ENCODE results near the gene DDX20.

Gene DDX20

DNA sequence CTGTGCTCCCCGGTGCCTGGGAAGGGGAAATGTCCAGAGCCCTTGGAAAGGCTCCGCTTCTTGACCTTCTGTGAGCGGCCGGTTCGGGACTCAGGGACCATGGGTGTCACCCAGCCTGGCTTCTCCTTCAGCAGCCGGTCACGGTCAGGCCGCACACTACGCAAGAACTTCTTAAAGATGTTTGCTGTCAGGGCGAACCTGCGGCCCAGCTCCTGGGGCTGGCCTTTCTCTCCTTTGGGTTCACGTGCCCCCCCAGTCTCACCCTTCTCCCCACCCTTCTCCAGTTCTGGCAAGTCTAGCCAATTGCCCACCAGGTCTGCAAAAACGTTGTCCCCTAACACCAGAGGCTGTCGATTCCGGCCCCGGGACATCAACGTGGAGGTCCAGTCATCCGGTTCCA is 28.6 kb upstream of the DDX20 start:
- DNase-seq (ENCODE audit: low spot score): no peak
- TF ChIP-seq, protein P1, sequence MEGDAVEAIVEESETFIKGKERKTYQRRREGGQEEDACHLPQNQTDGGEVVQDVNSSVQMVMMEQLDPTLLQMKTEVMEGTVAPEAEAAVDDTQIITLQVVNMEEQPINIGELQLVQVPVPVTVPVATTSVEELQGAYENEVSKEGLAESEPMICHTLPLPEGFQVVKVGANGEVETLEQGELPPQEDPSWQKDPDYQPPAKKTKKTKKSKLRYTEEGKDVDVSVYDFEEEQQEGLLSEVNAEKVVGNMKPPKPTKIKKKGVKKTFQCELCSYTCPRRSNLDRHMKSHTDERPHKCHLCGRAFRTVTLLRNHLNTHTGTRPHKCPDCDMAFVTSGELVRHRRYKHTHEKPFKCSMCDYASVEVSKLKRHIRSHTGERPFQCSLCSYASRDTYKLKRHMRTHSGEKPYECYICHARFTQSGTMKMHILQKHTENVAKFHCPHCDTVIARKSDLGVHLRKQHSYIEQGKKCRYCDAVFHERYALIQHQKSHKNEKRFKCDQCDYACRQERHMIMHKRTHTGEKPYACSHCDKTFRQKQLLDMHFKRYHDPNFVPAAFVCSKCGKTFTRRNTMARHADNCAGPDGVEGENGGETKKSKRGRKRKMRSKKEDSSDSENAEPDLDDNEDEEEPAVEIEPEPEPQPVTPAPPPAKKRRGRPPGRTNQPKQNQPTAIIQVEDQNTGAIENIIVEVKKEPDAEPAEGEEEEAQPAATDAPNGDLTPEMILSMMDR (IDR thresholded peaks at IDR 0.05; ENCODE audit: extremely low read depth, missing control alignments): no peak

DNA sequence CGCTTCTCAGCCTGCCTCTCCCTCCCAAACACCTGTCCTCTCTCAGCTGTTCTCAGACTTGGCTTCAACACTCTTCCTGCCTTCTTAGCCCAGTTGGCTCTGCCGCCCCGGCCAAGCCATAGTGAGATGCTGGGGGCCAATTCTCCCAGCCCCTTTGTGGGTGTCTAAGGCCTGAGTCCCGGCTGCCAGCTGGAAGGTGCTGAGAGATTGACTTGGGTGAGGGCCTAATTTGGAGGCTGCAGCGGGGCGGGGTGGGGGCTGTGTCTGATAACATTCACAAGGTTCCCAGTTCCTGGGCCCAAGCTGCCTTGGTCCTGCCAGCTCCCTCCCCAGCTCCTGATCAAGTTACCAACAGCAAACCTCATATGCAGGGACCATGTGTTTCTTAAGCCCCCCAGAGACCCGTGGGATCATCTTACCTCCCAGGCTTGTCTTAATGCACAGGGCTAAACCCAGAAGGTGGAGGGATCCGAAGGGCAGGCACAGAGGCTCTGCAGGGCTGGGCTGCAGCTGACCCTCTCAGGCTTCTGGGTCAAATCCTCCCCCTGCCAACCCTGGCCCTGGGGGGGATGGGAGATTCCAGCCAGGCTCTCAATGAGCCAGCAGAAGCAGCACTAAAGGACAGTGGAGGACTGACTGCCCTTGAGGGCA is 26.3 kb upstream of the DDX20 start:
- no peak for DNase-seq (ENCODE audit: low spot score)

DNA sequence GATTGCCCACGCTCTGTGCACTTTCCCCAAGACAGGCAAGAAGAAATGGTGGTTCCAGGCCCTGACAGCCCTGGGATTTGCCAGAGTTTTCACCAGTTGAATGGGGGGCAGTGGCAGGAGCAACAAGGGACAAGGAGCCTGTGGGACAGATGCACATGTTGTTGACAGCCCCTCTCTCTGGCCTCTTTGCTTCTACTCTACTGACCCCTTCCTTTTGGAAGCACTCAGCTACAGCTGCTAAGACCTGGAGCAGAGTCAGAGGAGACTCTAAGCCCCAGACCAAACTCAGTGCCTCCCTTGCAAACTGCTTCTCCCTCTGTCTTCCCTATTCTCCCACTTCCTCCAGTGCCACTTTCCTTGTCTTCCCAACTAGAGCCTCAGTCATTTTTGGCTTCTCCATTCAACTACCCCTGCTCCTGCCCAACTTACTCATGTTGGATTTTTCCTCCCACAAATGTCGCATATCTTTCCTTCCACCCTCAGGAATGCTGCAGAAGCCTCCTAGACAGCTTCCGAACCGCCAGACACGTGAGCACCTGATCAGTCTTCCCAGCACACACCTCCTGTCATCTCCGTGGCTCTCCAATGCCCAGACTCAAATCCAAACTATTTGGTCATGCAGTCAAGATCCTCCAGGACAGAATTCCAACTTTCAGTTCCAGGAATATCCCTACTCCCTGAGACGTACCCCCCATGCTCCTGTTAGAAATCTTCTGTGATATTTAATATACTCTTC is 25.6 kb upstream of the DDX20 start:
- no peak for DNase-seq (ENCODE audit: low spot score)
- TF ChIP-seq, protein P1 (IDR thresholded peaks at IDR 0.05; ENCODE audit: extremely low read depth, missing control alignments): no peak

More for the DNA sequence above, 26.3 kb upstream of the DDX20 start:
- TF ChIP-seq, protein P1 (IDR thresholded peaks at IDR 0.05; ENCODE audit: extremely low read depth, missing control alignments): no peak

DNA sequence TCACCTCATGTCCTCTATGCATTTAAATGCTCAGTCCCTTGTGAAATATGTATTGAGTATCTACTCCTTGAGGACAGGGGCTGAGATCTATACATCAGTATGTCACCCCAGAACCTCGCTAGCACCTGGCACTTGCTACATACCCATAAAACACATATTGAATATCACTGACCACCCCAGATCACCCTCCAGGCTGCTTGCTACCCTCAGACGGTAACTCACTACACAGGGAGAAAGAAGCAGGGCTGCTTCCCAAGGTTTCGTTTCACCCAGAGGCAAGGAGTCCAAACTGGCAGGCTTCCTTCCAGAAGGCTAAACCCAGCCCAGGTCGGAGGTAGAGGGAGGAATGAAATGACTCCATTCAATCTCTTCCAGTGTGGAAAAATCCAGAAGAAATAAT is 25.0 kb upstream of the DDX20 start:
- DNase-seq (ENCODE audit: low spot score): no peak
- TF ChIP-seq, protein P1 (IDR thresholded peaks at IDR 0.05; ENCODE audit: extremely low read depth, missing control alignments): no peak

DNA sequence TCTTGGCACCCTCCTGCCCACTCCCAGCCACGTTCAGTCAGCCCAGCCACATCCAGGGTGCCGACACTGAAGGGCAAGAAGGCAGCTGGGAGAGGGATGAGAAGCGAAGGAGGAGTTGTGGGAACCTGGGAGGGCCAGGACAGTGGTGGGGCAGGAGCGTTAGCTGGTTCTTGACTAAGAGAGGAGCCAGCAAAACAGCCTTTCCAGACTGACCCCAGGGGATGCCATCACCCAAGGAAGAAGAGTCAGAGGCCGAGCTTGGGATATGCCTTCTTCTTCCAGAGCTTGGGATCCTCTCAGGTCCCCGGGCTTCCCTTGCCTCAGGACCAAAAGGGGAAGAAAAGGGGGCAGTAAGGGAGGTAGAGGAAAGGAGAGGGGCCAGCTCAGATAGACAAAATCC is 23.7 kb upstream of the DDX20 start:
- no peak for DNase-seq (ENCODE audit: low spot score)
- TF ChIP-seq, protein P1 (IDR thresholded peaks at IDR 0.05; ENCODE audit: extremely low read depth, missing control alignments): no peak

DNA sequence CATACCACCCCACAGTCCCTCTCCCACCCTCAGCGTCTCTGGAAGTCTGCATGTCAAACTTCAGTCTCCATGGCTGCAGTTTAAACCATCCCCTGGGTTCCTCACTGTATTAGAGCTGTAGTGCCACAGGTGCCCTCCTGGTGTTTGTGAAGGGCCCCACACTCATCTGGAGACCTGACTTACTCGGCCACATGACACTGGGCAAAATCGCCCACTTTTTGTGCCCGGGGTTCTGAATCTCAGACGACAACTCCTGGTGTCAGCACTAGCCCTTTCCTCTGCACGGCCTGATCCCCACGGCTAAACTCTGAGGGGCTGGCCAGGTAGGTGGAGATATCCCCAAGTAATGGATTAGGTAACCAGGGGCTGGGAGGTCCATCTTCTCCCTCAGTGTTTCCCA is 23.0 kb upstream of the DDX20 start:
- TF ChIP-seq, protein P1 (IDR thresholded peaks at IDR 0.05; ENCODE audit: extremely low read depth, missing control alignments): no peak
- no peak for DNase-seq (ENCODE audit: low spot score)

DNA sequence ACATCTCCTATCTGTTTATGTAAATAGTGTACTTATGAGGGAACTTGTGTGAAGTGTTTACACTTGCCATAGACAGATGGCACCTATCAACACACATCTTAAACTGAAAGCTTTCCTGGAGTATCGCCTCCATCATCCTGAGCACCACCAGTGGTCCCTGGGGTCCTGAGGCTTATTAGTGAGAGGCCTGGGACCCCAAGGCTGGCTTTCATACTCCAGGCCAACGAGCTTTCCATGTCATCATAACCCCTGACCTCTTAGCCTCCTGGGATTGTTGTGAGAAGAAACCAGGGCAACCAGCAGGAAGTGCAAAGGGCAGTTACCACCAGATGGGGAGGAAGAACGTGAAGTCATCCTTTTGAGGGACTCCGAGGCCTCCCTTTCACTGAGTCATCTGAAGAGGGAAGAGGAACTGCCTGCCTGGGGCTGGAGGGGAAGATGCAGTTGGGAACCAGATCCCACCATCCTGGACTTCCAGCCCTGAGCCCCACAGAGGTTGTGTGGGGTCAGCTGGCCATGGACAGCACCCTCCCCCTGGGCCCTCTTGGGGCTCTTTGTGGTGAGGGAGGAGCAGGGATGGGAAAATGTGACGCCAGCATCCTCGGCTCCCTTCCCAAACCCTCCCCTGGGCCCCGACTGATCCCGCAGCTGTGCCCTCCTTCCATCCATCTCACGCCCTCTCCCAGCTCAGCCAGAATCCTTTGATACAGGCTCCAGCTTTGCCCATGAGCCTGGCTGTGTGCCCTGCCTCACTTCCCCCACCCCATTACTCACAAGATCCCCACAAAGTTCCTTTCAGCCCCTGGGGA is 22.3 kb upstream of the DDX20 start:
- TF ChIP-seq, protein P1 (IDR thresholded peaks at IDR 0.05; ENCODE audit: extremely low read depth, missing control alignments): no peak
- no peak for DNase-seq (ENCODE audit: low spot score)

Data from GM20000 (cell line).